HepG2 (cell line): ENCODE measurements around the gene AMBRA1. TPM values are rescaled to one million over a fixed set of nuclear protein-coding genes. Genes with fewer than 3 reads are reported as not detected.

ENCODE experiments used
- EED ChIP-seq: sonication (generic); formaldehyde crosslinking; IDR thresholded peaks from 2 replicates; pipeline ENCODE4 v1.5.0; 2020; ENCODE audit warnings: mild to moderate bottlenecking, missing genetic modification reagents
- ETV6 ChIP-seq: sonication (generic); formaldehyde crosslinking; conservative IDR thresholded peaks from 2 replicates; pipeline ENCODE4 v1.4.0; 2020; ENCODE audit warnings: missing genetic modification reagents
- HMGXB4 ChIP-seq, 2 experiments: sonication (generic) in 1 of 2; formaldehyde crosslinking in 1 of 2; IDR thresholded peaks; 2 replicates each; pipeline versions ENCODE4 v1.4.0 to v1.6.1; 2018 to 2020; ENCODE audit warnings: missing genetic modification reagents in 2 of 2, borderline replicate concordance in 1 of 2, low read depth in 1 of 2, mild to moderate bottlenecking in 1 of 2, missing biosample characterization in 1 of 2
- HOXA3 ChIP-seq: sonication (generic); formaldehyde crosslinking; IDR thresholded peaks from 2 replicates; pipeline ENCODE4 v1.5.0; 2020; ENCODE audit warnings: missing genetic modification reagents
- ISL2 ChIP-seq: sonication (generic); formaldehyde crosslinking; IDR thresholded peaks from 2 replicates; pipeline ENCODE4 v1.5.0; 2020; ENCODE audit warnings: missing genetic modification reagents
- MLLT10 ChIP-seq: sonication (generic); formaldehyde crosslinking; IDR thresholded peaks from 2 replicates; pipeline ENCODE4 v1.4.0; 2020; ENCODE audit warnings: missing genetic modification reagents
- MTERF4 ChIP-seq: sonication (generic); formaldehyde crosslinking; IDR thresholded peaks from 2 replicates; pipeline ENCODE4 v1.8.0; 2023; ENCODE audit warnings: mild to moderate bottlenecking, missing genetic modification reagents
- MYNN ChIP-seq: sonication (generic); formaldehyde crosslinking; IDR thresholded peaks from 2 replicates; pipeline ENCODE4 v1.4.0; 2020; ENCODE audit warnings: mild to moderate bottlenecking, low read depth, missing genetic modification reagents
- PHF20 ChIP-seq: sonication (generic); formaldehyde crosslinking; IDR thresholded peaks from 2 replicates; pipeline ENCODE4 v1.5.0; 2020; ENCODE audit warnings: mild to moderate bottlenecking, missing genetic modification reagents
- TCF12 ChIP-seq, 2 experiments: fragments of 450-650 bp in 1 of 2; sonication (generic) in 1 of 2; formaldehyde crosslinking in 1 of 2; IDR thresholded peaks; 2 replicates each; pipeline versions ENCODE4 v1.6.1 to v1.8.0; 2017 to 2022; ENCODE audit warnings: antibody characterized with exemption in 1 of 2, mild to moderate bottlenecking in 1 of 2, missing genetic modification reagents in 1 of 2, moderate library complexity in 1 of 2
- ZFP36L1 ChIP-seq: sonication (generic); formaldehyde crosslinking; IDR thresholded peaks from 2 replicates; pipeline ENCODE4 v1.8.0; 2022; ENCODE audit warnings: mild to moderate bottlenecking, missing genetic modification reagents, moderate library complexity
- ZGPAT ChIP-seq: IDR thresholded peaks from 2 replicates; pipeline ENCODE4 v1.6.1; 2016; ENCODE audit warnings: mild to moderate bottlenecking
- ZMYM2 ChIP-seq: sonication (generic); formaldehyde crosslinking; IDR thresholded peaks from 2 replicates; pipeline ENCODE4 v1.8.0; 2022; ENCODE audit warnings: mild to moderate bottlenecking, missing genetic modification reagents
- ZNF225 ChIP-seq: sonication (generic); formaldehyde crosslinking; IDR thresholded peaks from 2 replicates; pipeline ENCODE4 v1.4.0; 2020; ENCODE audit warnings: mild to moderate bottlenecking, missing genetic modification reagents
- ZNF232 ChIP-seq: sonication (generic); formaldehyde crosslinking; IDR thresholded peaks from 2 replicates; pipeline ENCODE4 v1.4.0; 2020; ENCODE audit warnings: missing genetic modification reagents, borderline replicate concordance
- ZNF558 ChIP-seq: sonication (generic); formaldehyde crosslinking; IDR thresholded peaks from 2 replicates; pipeline ENCODE4 v1.9.0; 2022; ENCODE audit warnings: mild to moderate bottlenecking, missing genetic modification reagents, borderline replicate concordance
- ZNF615 ChIP-seq: sonication (generic); formaldehyde crosslinking; IDR thresholded peaks from 2 replicates; pipeline ENCODE4 v1.5.0; 2020; ENCODE audit warnings: mild to moderate bottlenecking, missing genetic modification reagents, borderline replicate concordance
- ZNF619 ChIP-seq: sonication (generic); formaldehyde crosslinking; IDR thresholded peaks from 2 replicates; pipeline ENCODE4 v1.4.0; 2020; ENCODE audit warnings: mild to moderate bottlenecking, missing genetic modification reagents
- ZNF768 ChIP-seq: sonication (generic); formaldehyde crosslinking; IDR thresholded peaks from 2 replicates; pipeline ENCODE4 v1.4.0; 2020; ENCODE audit warnings: missing genetic modification reagents
- ZNF780A ChIP-seq: sonication (generic); formaldehyde crosslinking; IDR thresholded peaks from 2 replicates; pipeline ENCODE4 v1.8.0; 2022; ENCODE audit warnings: mild to moderate bottlenecking, missing genetic modification reagents, moderate library complexity
- ZNF839 ChIP-seq: sonication (generic); formaldehyde crosslinking; IDR thresholded peaks from 2 replicates; pipeline ENCODE4 v1.4.0; 2020; ENCODE audit warnings: missing genetic modification reagents, mild to moderate bottlenecking, borderline replicate concordance
- ZXDC ChIP-seq: sonication (generic); formaldehyde crosslinking; IDR thresholded peaks from 2 replicates; pipeline ENCODE4 v1.5.0; 2020; ENCODE audit warnings: mild to moderate bottlenecking, missing genetic modification reagents
- polyA plus RNA-seq, 8 experiments: library from polyadenylated mRNA; depleted of rRNA in 3 of 8; stranded (reverse) in 7 of 8; unstranded in 1 of 8; fragments of >200 nt; fragmentation: Illumina TruSeq in 4 of 8; extraction: Trizol in 4 of 8; gene quantifications; 2 replicates each; pipeline versions ENCODE4 v1.2.1 to v1.2.3, GENCODE V29; 2011 to 2016; ENCODE audit warnings: low read depth in 4 of 8, missing spikeins in 1 of 8, mixed read lengths in 1 of 8; ENCODE audit not compliant: insufficient read depth in 1 of 8
- total RNA-seq, 5 experiments: library from RNA; depleted of rRNA; stranded (reverse); fragments of >200 nt; fragmentation: Illumina TruSeq; extraction: Trizol; gene quantifications; 2 replicates each; pipeline ENCODE4 v1.2.3, GENCODE V29; 2016; ENCODE audit warnings: low read depth in 1 of 5

The AMBRA1 gene
- total and polyA plus RNA-seq, 2 of the 13 experiments (the other 11 are each of a cell fraction or from before 2014, with no cell fraction given): 15.7 to 26.0 TPM

- TF ChIP-seq HOXA3 (CRISPR knock-in tag) (peak; percentile 81; the same call in 1 of the 2 replicates), ETV6 (0 out of 2 replicates have a peak, but pooled peaks have one; percentile 11), ZXDC (CRISPR knock-in tag) (peak; percentile 60; the same call in 1 of the 2 replicates), EED (CRISPR knock-in tag) (peak; percentile 82; the same call in 1 of the 2 replicates), ZNF615 (CRISPR knock-in tag) (0 out of 2 replicates have a peak, but pooled peaks have one; percentile 61), TCF12 (IDR thresholded peaks at IDR 0.05) (no peak), TCF12 (CRISPR knock-in tag; IDR thresholded peaks at IDR 0.05) (0 out of 2 replicates have a peak, but pooled peaks have one; percentile 30), ZNF768 (CRISPR knock-in tag) (no peak; the same call in 1 of the 2 replicates), ZNF619 (CRISPR knock-in tag) (no peak), MYNN (CRISPR knock-in tag) (no peak), PHF20 (peak; percentile 86), MLLT10 (no peak), ZNF232 (CRISPR knock-in tag) (no peak), ZGPAT (CRISPR knock-in tag) (peak; percentile 76), ZMYM2 (CRISPR knock-in tag) (peak; percentile 69; the same call in 1 of the 2 replicates), ZNF558 (CRISPR knock-in tag) (peak; percentile 78; the same call in 1 of the 2 replicates), MTERF4 (CRISPR knock-in tag) (no peak), ZNF839 (CRISPR knock-in tag) (peak; percentile 73; the same call in 1 of the 2 replicates), ZFP36L1 (CRISPR knock-in tag) (no peak), ZNF225 (0 out of 2 replicates have a peak, but pooled peaks have one; percentile 73), ISL2 (CRISPR knock-in tag) (peak; percentile 1; the same call in 1 of the 2 replicates), ZNF780A (CRISPR knock-in tag) (0 out of 2 replicates have a peak, but pooled peaks have one; percentile 27), HMGXB4 (CRISPR knock-in tag; IDR thresholded peaks at IDR 0.05; ENCODE audit: borderline replicate concordance in 1 of 2, low read depth in 1 of 2) (peak; percentile 70 to 90)
Observed at GRCh38 chr11:46617134-46617971, 23.5 kb upstream of the AMBRA1 start, which contains the start of the genes ATG13 and HARBI1 (continued).
